ENCODE measurements around the gene ARHGAP15. TPM values are rescaled to one million over a fixed set of nuclear protein-coding genes. Genes with fewer than 3 reads are reported as not detected.

The ARHGAP15 gene
- total RNA-seq, 4 donors from 2014 or later: 1.2 to 6.0 (median 3.4) TPM

GRCh38 chr2:143182649-143183048 lies 53.4 kb downstream of the ARHGAP15 start:
- H3K27me3 ChIP-seq: no peaks in the 10 kb centered on the region
- no peaks in the 10 kb centered on the region for H3K9me3 ChIP-seq
- no peak for DNase-seq (ENCODE audit: low spot score in 2 of 2)
- H3K4me1 ChIP-seq: no peaks in the 10 kb centered on the region
- 91% methylated on average over 2 of the region's 2 CpGs for WGBS
- no peak for TF ChIP-seq POLR2AphosphoS5 (IDR thresholded peaks at IDR 0.05)
- no peak for TF ChIP-seq POLR2A (IDR thresholded peaks at IDR 0.05)
- TF ChIP-seq, protein P1, sequence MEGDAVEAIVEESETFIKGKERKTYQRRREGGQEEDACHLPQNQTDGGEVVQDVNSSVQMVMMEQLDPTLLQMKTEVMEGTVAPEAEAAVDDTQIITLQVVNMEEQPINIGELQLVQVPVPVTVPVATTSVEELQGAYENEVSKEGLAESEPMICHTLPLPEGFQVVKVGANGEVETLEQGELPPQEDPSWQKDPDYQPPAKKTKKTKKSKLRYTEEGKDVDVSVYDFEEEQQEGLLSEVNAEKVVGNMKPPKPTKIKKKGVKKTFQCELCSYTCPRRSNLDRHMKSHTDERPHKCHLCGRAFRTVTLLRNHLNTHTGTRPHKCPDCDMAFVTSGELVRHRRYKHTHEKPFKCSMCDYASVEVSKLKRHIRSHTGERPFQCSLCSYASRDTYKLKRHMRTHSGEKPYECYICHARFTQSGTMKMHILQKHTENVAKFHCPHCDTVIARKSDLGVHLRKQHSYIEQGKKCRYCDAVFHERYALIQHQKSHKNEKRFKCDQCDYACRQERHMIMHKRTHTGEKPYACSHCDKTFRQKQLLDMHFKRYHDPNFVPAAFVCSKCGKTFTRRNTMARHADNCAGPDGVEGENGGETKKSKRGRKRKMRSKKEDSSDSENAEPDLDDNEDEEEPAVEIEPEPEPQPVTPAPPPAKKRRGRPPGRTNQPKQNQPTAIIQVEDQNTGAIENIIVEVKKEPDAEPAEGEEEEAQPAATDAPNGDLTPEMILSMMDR (IDR thresholded peaks at IDR 0.05): no peak
- no peak for TF ChIP-seq EP300 (IDR thresholded peaks at IDR 0.05)
- no peak overlapping the region for H3K27ac ChIP-seq
- H3K4me3 ChIP-seq: no peak overlapping the region
- no peaks in the 10 kb centered on the region for H3K36me3 ChIP-seq

- no peak for TF ChIP-seq POLR2A (IDR thresholded peaks at IDR 0.05)
- TF ChIP-seq POLR2AphosphoS5 (IDR thresholded peaks at IDR 0.05): no peak
- no peak for TF ChIP-seq EP300 (IDR thresholded peaks at IDR 0.05)
- TF ChIP-seq, protein P1 (IDR thresholded peaks at IDR 0.05): no peak
- no peak for DNase-seq (ENCODE audit: low spot score in 2 of 2)
These were observed 54.7 kb downstream of the ARHGAP15 start for GRCh38 chr2:143183804-143184463.

DNA sequence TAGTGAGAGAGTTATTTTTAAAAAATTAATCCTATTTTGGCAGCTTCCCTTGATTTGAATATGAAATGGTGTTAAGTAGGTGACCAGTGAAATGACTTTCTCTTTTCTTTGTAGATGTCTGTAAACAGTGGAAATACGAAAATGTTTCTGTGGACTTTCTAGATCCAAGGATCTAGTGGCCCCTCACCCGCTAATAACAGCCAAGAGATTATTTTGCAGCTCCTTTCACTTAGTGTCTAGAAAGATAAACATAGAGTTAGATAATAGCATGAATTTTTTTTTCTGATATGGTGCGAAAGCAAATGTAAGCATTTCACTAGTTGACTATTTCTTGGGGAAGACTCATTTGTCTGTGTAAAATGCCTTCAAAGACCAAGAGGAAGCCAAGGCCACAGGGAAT lies 57.7 kb downstream of the ARHGAP15 start:
- DNase-seq (ENCODE audit: low spot score in 2 of 2): no peak
- TF ChIP-seq, protein P1 (IDR thresholded peaks at IDR 0.05): no peak
- TF ChIP-seq EP300 (IDR thresholded peaks at IDR 0.05) (no peak), POLR2AphosphoS5 (IDR thresholded peaks at IDR 0.05) (no peak)
- H3K36me3 ChIP-seq: no peaks in the 10 kb centered on the region
- H3K4me1 ChIP-seq: no peaks in the 10 kb centered on the region
- 88% methylated on average over 3 of the region's 3 CpGs for WGBS
- no peak overlapping the region for H3K4me3 ChIP-seq
- no peaks in the 10 kb centered on the region for H3K9me3 ChIP-seq
- no peak overlapping the region for H3K27ac ChIP-seq
- no peaks in the 10 kb centered on the region for H3K27me3 ChIP-seq

More at GRCh38 chr2:143183804-143184463, 54.7 kb downstream of the ARHGAP15 start:
- WGBS: 81% methylated on average over 5 of the region's 5 CpGs
- Histone ChIP-seq H3K27ac (no peak overlapping the region), H3K4me1 (no peaks in the 10 kb centered on the region), H3K9me3 (no peaks in the 10 kb centered on the region), H3K4me3 (no peak overlapping the region), H3K36me3 (no peaks in the 10 kb centered on the region), H3K27me3 (no peaks in the 10 kb centered on the region)

- Histone ChIP-seq H3K36me3 (no peaks in the 10 kb centered on the region), H3K9me3 (no peaks in the 10 kb centered on the region), H3K27me3 (no peaks in the 10 kb centered on the region), H3K4me3 (no peak overlapping the region), H3K27ac (no peak overlapping the region), H3K4me1 (no peaks in the 10 kb centered on the region)
- WGBS: 92% methylated on average over 3 of the region's 3 CpGs
- no peak for DNase-seq (ENCODE audit: low spot score in 2 of 2)
- TF ChIP-seq, protein P1 (IDR thresholded peaks at IDR 0.05): no peak
- TF ChIP-seq POLR2A (IDR thresholded peaks at IDR 0.05): no peak
- no peak for TF ChIP-seq EP300 (IDR thresholded peaks at IDR 0.05)
- no peak for TF ChIP-seq POLR2AphosphoS5 (IDR thresholded peaks at IDR 0.05)
These were observed 61.2 kb downstream of the ARHGAP15 start for GRCh38 chr2:143190431-143190830.

DNA sequence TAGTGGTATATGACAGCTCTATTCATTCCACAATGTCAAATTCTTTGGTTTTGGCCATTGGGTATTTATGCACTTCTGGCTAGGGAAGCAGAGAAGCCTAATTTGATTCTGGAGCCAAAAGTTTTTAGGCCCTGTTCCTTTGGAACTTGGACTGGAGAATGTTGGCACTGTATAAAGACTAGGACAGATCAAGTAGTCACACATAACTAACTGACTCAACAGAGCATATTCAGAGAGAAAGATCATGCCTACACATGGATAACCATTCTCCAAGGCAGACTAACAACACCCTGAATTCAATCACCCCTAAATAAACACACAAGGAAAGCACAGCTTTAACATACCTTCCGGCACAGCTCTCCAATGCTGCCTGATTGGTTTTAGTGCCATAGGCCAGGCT lies 62.9 kb downstream of the ARHGAP15 start:
- H3K27ac ChIP-seq: no peak overlapping the region
- H3K4me1 ChIP-seq: no peaks in the 10 kb centered on the region
- H3K9me3 ChIP-seq: no peaks in the 10 kb centered on the region
- TF ChIP-seq POLR2AphosphoS5 (IDR thresholded peaks at IDR 0.05): no peak
- no peak for TF ChIP-seq EP300 (IDR thresholded peaks at IDR 0.05)
- TF ChIP-seq, protein P1 (IDR thresholded peaks at IDR 0.05): no peak
- TF ChIP-seq POLR2A (IDR thresholded peaks at IDR 0.05): no peak
- no peak for DNase-seq (ENCODE audit: low spot score in 2 of 2)
- H3K27me3 ChIP-seq: no peaks in the 10 kb centered on the region
- H3K4me3 ChIP-seq: no peak overlapping the region
- WGBS: 69% methylated on average over 1 of the region's 1 CpG
- H3K36me3 ChIP-seq: no peaks in the 10 kb centered on the region

Measured in suprapubic skin (tissue), 4 donors.